CD4-positive, alpha-beta memory T cell (primary cell): Measurements from ENCODE around the gene BTN1A1. TPM values are rescaled to one million over a fixed set of nuclear protein-coding genes. Genes with fewer than 3 reads are reported as not detected.
A peak's percentile ranks its signal among the peaks of the same experiment; 100 is the strongest.

Source experiments
- CTCF ChIA-PET: fragments of 350-600 bp; sonication (Branson Sonifier 250); formaldehyde crosslinking; loops from one replicate; lab custom pipeline; 2021; ENCODE audit warnings: inconsistent platforms; ENCODE audit not compliant: partially characterized antibody; lab: Charles Lee
- POLR2A ChIA-PET: fragments of 350-600 bp; sonication (Branson Sonifier 250); formaldehyde crosslinking; loops from one replicate; lab custom pipeline; 2021; ENCODE audit not compliant: partially characterized antibody; lab: Charles Lee
- DNase-seq, 5 donors: peaks; one replicate each; pipeline versions ENCODE4 v3.0.0 to v3.0.0-alpha.2; 2020 to 2022; ENCODE audit warnings: mixed read lengths in 1 of 5
- H3K27ac ChIP-seq: one replicate; pipeline ENCODE4 v1.7.0; 2013; ENCODE audit warnings: low read depth, low read length
- H3K27me3 ChIP-seq: 2 replicates; pipeline ENCODE4 v1.7.0; 2013; ENCODE audit warnings: mild to moderate bottlenecking, low read length, moderate library complexity; ENCODE audit not compliant: insufficient read depth
- H3K36me3 ChIP-seq: 2 replicates; pipeline ENCODE4 v1.7.0; 2013; ENCODE audit warnings: mild to moderate bottlenecking, low read length, moderate library complexity; ENCODE audit not compliant: insufficient read depth
- H3K4me1 ChIP-seq: 2 replicates; pipeline ENCODE4 v1.7.0; 2013; ENCODE audit warnings: mild to moderate bottlenecking, low read length, moderate library complexity; ENCODE audit not compliant: insufficient read depth
- H3K4me3 ChIP-seq, 2 donors: one replicate each; pipeline ENCODE4 v1.7.0; 2013; ENCODE audit warnings: low read length in 2 of 2, mild to moderate bottlenecking in 1 of 2
- H3K9me3 ChIP-seq, 2 donors: one replicate each; pipeline ENCODE4 v1.7.0; 2013; ENCODE audit warnings: low read length in 2 of 2, control low read depth in 1 of 2; ENCODE audit not compliant: control insufficient read depth in 1 of 2
- H3K27ac Mint-ChIP-seq, 7 donors: one replicate each; pipeline ENCODE4 v1.8.0; 2020 to 2021; ENCODE audit warnings: mixed read lengths in 7 of 7, mild to moderate bottlenecking in 6 of 7, inconsistent platforms in 3 of 7, moderate library complexity in 3 of 7
- H3K27me3 Mint-ChIP-seq, 2 donors: one replicate each; pipeline ENCODE4 v1.8.0; 2020 to 2021; ENCODE audit warnings: mixed read lengths in 2 of 2
- H3K36me3 Mint-ChIP-seq, 2 donors: one replicate each; pipeline ENCODE4 v1.8.0; 2020 to 2021; ENCODE audit warnings: mixed read lengths in 2 of 2, inconsistent platforms in 1 of 2, mild to moderate bottlenecking in 1 of 2
- H3K4me1 Mint-ChIP-seq, 4 donors: one replicate each; pipeline ENCODE4 v1.8.0; 2020 to 2021; ENCODE audit warnings: mixed read lengths in 4 of 4, mild to moderate bottlenecking in 1 of 4
- H3K4me3 Mint-ChIP-seq, 8 donors: one replicate each; pipeline ENCODE4 v1.8.0; 2020 to 2021; ENCODE audit warnings: mixed read lengths in 8 of 8, mild to moderate bottlenecking in 7 of 8, moderate library complexity in 6 of 8, inconsistent platforms in 3 of 8
- H3K9me3 Mint-ChIP-seq, 8 donors: one replicate each; pipeline ENCODE4 v1.8.0; 2020 to 2021; ENCODE audit warnings: mixed read lengths in 8 of 8, mild to moderate bottlenecking in 5 of 8, inconsistent platforms in 3 of 8, moderate library complexity in 1 of 8
- intact Hi-C: fragments of 100-400 bp; cut with micrococcal nuclease; formaldehyde crosslinking; loops from one replicate; pipeline ENCODE4 v1.15.1; 2023
- polyA plus RNA-seq, 2 donors: library from polyadenylated mRNA; unstranded; fragments of 300-500 nt; fragmentation: Illumina TruSeq; gene quantifications; one replicate each; pipeline ENCODE4 v1.2.3, GENCODE V29; 2021
- total RNA-seq, 2 experiments: library from RNA; stranded (reverse); gene quantifications; one replicate each; pipeline ENCODE4 v1.2.3, GENCODE V29; 2021

The BTN1A1 gene
- total and polyA plus RNA-seq, 4 experiments from 2014 or later = 0.08 TPM; not detected in 3

- Histone ChIP-seq H3K27me3 (no peaks in the 10 kb centered on the region), H3K27ac (no peak overlapping the region), H3K4me1 (peaks cover 13% of the 10 kb centered on the region), H3K4me3 (no peak overlapping the region), H3K36me3 (peaks cover 48% of the 10 kb centered on the region), H3K9me3 (no peaks in the 10 kb centered on the region)
- Mint-ChIP-seq H3K9me3 (peaks cover 0 to 10% (median 2%) of the 10 kb centered on the region in 8 donors), H3K4me3 (peak overlapping the region in 1 of 8 donors; percentile 27), H3K27me3 (no peaks in the 10 kb centered on the region), H3K4me1 (peaks cover 26 to 43% (median 29%) of the 10 kb centered on the region in 4 donors), H3K27ac (peak overlapping the region; percentile 1 to 82 (median 36)), H3K36me3 (peaks cover 65 to 69% of the 10 kb centered on the region in 2 donors)
- no peak for DNase-seq
- ChIA-PET CTCF (no interaction called here), POLR2A (interaction anchor here (1.2 to 2.1 kb wide), 2 partner anchors 11 to 16 kb away, joined by 4 to 6 read pairs; partner anchors contain the start of gene BTN2A1)
- intact Hi-C loops = no loop called here
Measured at GRCh38 chr6:26468829-26469228, 31.3 kb upstream of the BTN1A1 start.

- no peak for DNase-seq
- H3K4me1 Mint-ChIP-seq = peaks cover 27 to 46% (median 30%) of the 10 kb centered on the region in 4 donors
- H3K4me3 ChIP-seq = no peak overlapping the region
- H3K9me3 ChIP-seq = no peaks in the 10 kb centered on the region
- no peaks in the 10 kb centered on the region for H3K27me3 Mint-ChIP-seq
- peaks cover 31% of the 10 kb centered on the region for H3K36me3 ChIP-seq
- peaks cover 0 to 10% (median 2%) of the 10 kb centered on the region in 8 donors for H3K9me3 Mint-ChIP-seq
- H3K4me3 Mint-ChIP-seq = no peak overlapping the region
- H3K4me1 ChIP-seq = peaks cover 27% of the 10 kb centered on the region
- H3K36me3 Mint-ChIP-seq = peaks cover 50 to 57% of the 10 kb centered on the region in 2 donors
- H3K27me3 ChIP-seq = no peaks in the 10 kb centered on the region
- no peak overlapping the region for H3K27ac ChIP-seq
- ChIA-PET POLR2A (interaction anchor here (1.2 to 3.3 kb wide), 2 partner anchors 9 to 84 kb away, joined by 3 to 11 read pairs; no protein-coding TSS in a partner anchor), CTCF (no interaction called here)
- peak overlapping the region in 4 of 7 donors; percentile 8 to 99 (median 73) for H3K27ac Mint-ChIP-seq
- intact Hi-C loops = loop anchor here (5.0 kb wide), 2 partner anchors 82 to 128 kb away; no protein-coding TSS in a partner anchor
Measured at GRCh38 chr6:26470643-26471042, 29.5 kb upstream of the BTN1A1 start.

GRCh38 chr6:26471970-26472369 is 28.1 kb upstream of the BTN1A1 start:
- peak overlapping the region in 1 of 8 donors; percentile 98 for H3K4me3 Mint-ChIP-seq
- H3K9me3 ChIP-seq = no peaks in the 10 kb centered on the region
- H3K36me3 ChIP-seq = peaks cover 17% of the 10 kb centered on the region
- peak overlapping the region; percentile 81 to 100 (median 99) for H3K27ac Mint-ChIP-seq
- CTCF ChIA-PET = interaction anchor here (0.8 to 1.5 kb wide), 3 partner anchors 9 to 130 kb away, joined by 3 to 6 read pairs (median 3); no protein-coding TSS in a partner anchor
- no peak overlapping the region for H3K4me3 ChIP-seq
- peaks cover 41% of the 10 kb centered on the region for H3K4me1 ChIP-seq
- intact Hi-C loops = loop anchor here (5.0 kb wide), 2 partner anchors 80 to 130 kb away; no protein-coding TSS in a partner anchor
- no peaks in the 10 kb centered on the region for H3K27me3 ChIP-seq
- peaks cover 37 to 44% of the 10 kb centered on the region in 2 donors for H3K36me3 Mint-ChIP-seq
- no peaks in the 10 kb centered on the region for H3K27me3 Mint-ChIP-seq
- H3K9me3 Mint-ChIP-seq = peaks cover 0 to 10% (median 2%) of the 10 kb centered on the region in 8 donors
- no peak for DNase-seq
- POLR2A ChIA-PET = interaction anchor here (1.0 to 6.1 kb wide), 14 partner anchors 7 to 1366 kb away, joined by 3 to 108 read pairs (median 24); partner anchors contain the start of genes BTN2A1, BTN2A2, BTN3A2 and BTN3A3
- H3K4me1 Mint-ChIP-seq = peaks cover 32 to 54% (median 41%) of the 10 kb centered on the region in 4 donors
- no peak overlapping the region for H3K27ac ChIP-seq

- Histone ChIP-seq H3K27ac (peak overlapping the region; percentile 81), H3K4me1 (peaks cover 48% of the 10 kb centered on the region), H3K36me3 (peaks cover 13% of the 10 kb centered on the region), H3K27me3 (no peaks in the 10 kb centered on the region), H3K4me3 (peak overlapping the region in 1 of 2 donors; percentile 16), H3K9me3 (no peaks in the 10 kb centered on the region)
- ChIA-PET POLR2A (interaction anchor here (0.7 to 6.1 kb wide), 26 partner anchors 8 to 1366 kb away, joined by 3 to 108 read pairs (median 14); partner anchors contain the start of genes BTN1A1, BTN2A1, BTN2A2 and BTN3A2), CTCF (interaction anchor here (0.8 to 1.9 kb wide), 5 partner anchors 10 to 131 kb away, joined by 3 to 6 read pairs (median 4); no protein-coding TSS in a partner anchor)
- Mint-ChIP-seq H3K4me3 (peak overlapping the region; percentile 79 to 98 (median 93)), H3K36me3 (peaks cover 31 to 36% of the 10 kb centered on the region in 2 donors), H3K4me1 (peaks cover 32 to 62% (median 45%) of the 10 kb centered on the region in 4 donors), H3K9me3 (peaks cover 0 to 10% (median 2%) of the 10 kb centered on the region in 8 donors), H3K27me3 (no peaks in the 10 kb centered on the region), H3K27ac (peak overlapping the region; percentile 99 to 100 (median 99))
- DNase-seq = peak in 4 of 5 donors; percentile 15 to 33 (median 18)
- intact Hi-C loops = loop anchor here (1.0 to 5.0 kb wide), 4 partner anchors 66 to 130 kb away; partner anchors contain the start of genes BTN3A2 and HMGN4
Measured at GRCh38 chr6:26472549-26473290, 27.4 kb upstream of the BTN1A1 start.

GRCh38 chr6:26473429-26473757 is 26.7 kb upstream of the BTN1A1 start:
- H3K27ac Mint-ChIP-seq = peak overlapping the region; percentile 99 to 100 (median 99)
- peak overlapping the region; percentile 84 to 99 (median 94) for H3K4me3 Mint-ChIP-seq
- H3K4me3 ChIP-seq = peak overlapping the region; percentile 63 to 73
- H3K4me1 ChIP-seq = peaks cover 52% of the 10 kb centered on the region
- POLR2A ChIA-PET = interaction anchor here (0.6 to 6.1 kb wide), 41 partner anchors 8 to 1006 kb away, joined by 3 to 108 read pairs (median 8); partner anchors contain the start of genes BTN1A1, BTN2A1, BTN2A2 and BTN3A2
- H3K27me3 ChIP-seq = no peaks in the 10 kb centered on the region
- H3K36me3 ChIP-seq = peaks cover 8% of the 10 kb centered on the region
- no peaks in the 10 kb centered on the region for H3K9me3 ChIP-seq
- peak overlapping the region; percentile 81 for H3K27ac ChIP-seq
- CTCF ChIA-PET = interaction anchor here (1.2 to 2.1 kb wide), 6 partner anchors 9 to 132 kb away, joined by 4 to 15 read pairs (median 4); partner anchors contain the start of gene HMGN4
- peaks cover 24 to 30% of the 10 kb centered on the region in 2 donors for H3K36me3 Mint-ChIP-seq
- intact Hi-C loops = loop anchor here (1.0 to 5.0 kb wide), 4 partner anchors 65 to 131 kb away; partner anchors contain the start of genes BTN3A2 and HMGN4
- no peaks in the 10 kb centered on the region for H3K27me3 Mint-ChIP-seq
- H3K4me1 Mint-ChIP-seq = peaks cover 34 to 67% (median 49%) of the 10 kb centered on the region in 4 donors
- H3K9me3 Mint-ChIP-seq = peaks cover 0 to 10% (median 2%) of the 10 kb centered on the region in 8 donors
- DNase-seq = peak in 1 of 5 donors; percentile 5

GRCh38 chr6:26473758-26474438 is 26.2 kb upstream of the BTN1A1 start:
- Histone ChIP-seq H3K27me3 (no peaks in the 10 kb centered on the region), H3K4me1 (peaks cover 52% of the 10 kb centered on the region), H3K4me3 (peak overlapping the region; percentile 63 to 73), H3K27ac (peak overlapping the region; percentile 81), H3K36me3 (peaks cover 3% of the 10 kb centered on the region), H3K9me3 (no peaks in the 10 kb centered on the region)
- H3K36me3 Mint-ChIP-seq = peaks cover 19 to 25% of the 10 kb centered on the region in 2 donors
- H3K4me3 Mint-ChIP-seq = peak overlapping the region; percentile 84 to 99 (median 94)
- ChIA-PET POLR2A (interaction anchor here (0.6 to 6.1 kb wide), 59 partner anchors 9 to 1363 kb away, joined by 3 to 108 read pairs (median 5); partner anchors contain the start of genes BTN1A1, BTN2A1, BTN2A2 and BTN3A2), CTCF (interaction anchor here (0.6 to 2.1 kb wide), 13 partner anchors 9 to 298 kb away, joined by 3 to 15 read pairs (median 4); partner anchors contain the start of gene HMGN4)
- intact Hi-C loops = loop anchor here (1.0 to 5.0 kb wide), 11 partner anchors 16 to 132 kb away; partner anchors contain the start of genes BTN3A2, BTN3A3 and HMGN4
- peak; percentile 91 to 94 (median 92) for DNase-seq
- H3K9me3 Mint-ChIP-seq = peaks cover 0 to 10% (median 2%) of the 10 kb centered on the region in 8 donors
- H3K4me1 Mint-ChIP-seq = peaks cover 37 to 72% (median 51%) of the 10 kb centered on the region in 4 donors
- H3K27ac Mint-ChIP-seq = peak overlapping the region; percentile 99 to 100 (median 99)
- H3K27me3 Mint-ChIP-seq = no peaks in the 10 kb centered on the region
